Astrocyte (in vitro differentiated cells and primary cell): Measurements from ENCODE around the gene CCDC196.

Experiments used
- EZH2 ChIP-seq: IDR thresholded peaks from 2 replicates; pipeline ENCODE4 v1.6.1; 2012; ENCODE audit warnings: mild to moderate bottlenecking, low read length, inconsistent platforms; ENCODE audit not compliant: insufficient read depth
- TF ChIP-seq, protein P1 (sequence below): IDR thresholded peaks from 2 replicates; pipeline ENCODE4 v1.5.1; 2011; ENCODE audit warnings: low read depth, mild to moderate bottlenecking, inconsistent platforms, low read length, moderate library complexity; ENCODE audit not compliant: insufficient read depth

DNA sequence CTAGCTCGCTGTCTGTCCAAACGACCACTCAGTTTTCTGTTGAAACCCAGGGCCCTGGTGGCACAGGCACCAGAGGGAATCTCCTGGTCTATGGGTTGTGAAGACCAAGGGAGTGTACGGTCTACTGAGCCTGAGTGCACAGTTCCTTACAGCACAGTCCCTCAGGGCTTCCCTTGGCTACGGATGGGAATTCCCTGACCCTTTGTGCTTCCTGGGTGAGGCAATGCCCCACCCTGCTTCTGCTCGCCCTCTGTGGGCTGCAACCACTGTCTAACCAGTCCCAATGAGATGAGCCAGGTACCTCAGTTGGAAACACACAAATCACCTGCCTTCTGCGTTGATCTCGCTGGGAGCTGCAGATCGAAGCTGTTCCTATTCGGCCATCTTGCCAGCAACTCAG lies 44.4 kb downstream of the CCDC196 start:
- TF ChIP-seq, protein P1, sequence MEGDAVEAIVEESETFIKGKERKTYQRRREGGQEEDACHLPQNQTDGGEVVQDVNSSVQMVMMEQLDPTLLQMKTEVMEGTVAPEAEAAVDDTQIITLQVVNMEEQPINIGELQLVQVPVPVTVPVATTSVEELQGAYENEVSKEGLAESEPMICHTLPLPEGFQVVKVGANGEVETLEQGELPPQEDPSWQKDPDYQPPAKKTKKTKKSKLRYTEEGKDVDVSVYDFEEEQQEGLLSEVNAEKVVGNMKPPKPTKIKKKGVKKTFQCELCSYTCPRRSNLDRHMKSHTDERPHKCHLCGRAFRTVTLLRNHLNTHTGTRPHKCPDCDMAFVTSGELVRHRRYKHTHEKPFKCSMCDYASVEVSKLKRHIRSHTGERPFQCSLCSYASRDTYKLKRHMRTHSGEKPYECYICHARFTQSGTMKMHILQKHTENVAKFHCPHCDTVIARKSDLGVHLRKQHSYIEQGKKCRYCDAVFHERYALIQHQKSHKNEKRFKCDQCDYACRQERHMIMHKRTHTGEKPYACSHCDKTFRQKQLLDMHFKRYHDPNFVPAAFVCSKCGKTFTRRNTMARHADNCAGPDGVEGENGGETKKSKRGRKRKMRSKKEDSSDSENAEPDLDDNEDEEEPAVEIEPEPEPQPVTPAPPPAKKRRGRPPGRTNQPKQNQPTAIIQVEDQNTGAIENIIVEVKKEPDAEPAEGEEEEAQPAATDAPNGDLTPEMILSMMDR = no peak
- no peak for TF ChIP-seq EZH2
